LoVo (cell line): ENCODE measurements around the gene CYP26C1.
"Not testable (repeated sequence)": the region's sequence is repeated elsewhere in the genome, so short reads cannot be mapped to it uniquely, and the experiment has no call there.

Experiments used
- DNase-seq: peaks from one replicate; pipeline ENCODE4 v3.0.0-alpha.2; 2016; ENCODE audit warnings: low spot score

Gene CYP26C1

GRCh38 chr10:93077860-93078337 lies 17.3 kb downstream of the CYP26C1 start:
- no peak for DNase-seq

- DNase-seq: no peak
Measured at GRCh38 chr10:93079663-93080349, 19.2 kb downstream of the CYP26C1 start.

GRCh38 chr10:93080350-93081046 lies 19.9 kb downstream of the CYP26C1 start:
- DNase-seq: peak; percentile 54

- DNase-seq: no peak
Measured at GRCh38 chr10:93081318-93081717, 20.7 kb downstream of the CYP26C1 start.

- no peak for DNase-seq
Measured at GRCh38 chr10:93081834-93082233, 21.2 kb downstream of the CYP26C1 start.

- no peak for DNase-seq
Measured at GRCh38 chr10:93083743-93084539, 23.3 kb downstream of the CYP26C1 start.

GRCh38 chr10:93085272-93085859 lies 24.8 kb downstream of the CYP26C1 start:
- DNase-seq: no peak

- no peak for DNase-seq
Measured at GRCh38 chr10:93086289-93086688, 25.7 kb downstream of the CYP26C1 start.

- DNase-seq: no peak
Measured at GRCh38 chr10:93087846-93088245, 27.2 kb downstream of the CYP26C1 start.

GRCh38 chr10:93088466-93088865 lies 27.9 kb downstream of the CYP26C1 start:
- no peak for DNase-seq

- DNase-seq: no peak
Measured at GRCh38 chr10:93090619-93091018, 30.0 kb downstream of the CYP26C1 start.

GRCh38 chr10:93091960-93092359 lies 31.4 kb downstream of the CYP26C1 start:
- DNase-seq: no peak

- DNase-seq: no peak
Measured at GRCh38 chr10:93095225-93095624, 34.6 kb downstream of the CYP26C1 start.

- DNase-seq: no peak
Measured at GRCh38 chr10:93096901-93097300, 36.3 kb downstream of the CYP26C1 start.

- no peak for DNase-seq
Measured at GRCh38 chr10:93097386-93097785, 36.8 kb downstream of the CYP26C1 start.

- no peak for DNase-seq
Measured at GRCh38 chr10:93098816-93099215, 38.2 kb downstream of the CYP26C1 start.

- DNase-seq: no peak
Measured at GRCh38 chr10:93099670-93100069, 39.1 kb downstream of the CYP26C1 start.

- not testable (repeated sequence) for DNase-seq
Measured at GRCh38 chr10:93101148-93101547, 40.5 kb downstream of the CYP26C1 start.

- DNase-seq: no peak
Measured at GRCh38 chr10:93103953-93104352, 43.4 kb downstream of the CYP26C1 start.

- no peak for DNase-seq
Measured at GRCh38 chr10:93106631-93107072, 46.1 kb downstream of the CYP26C1 start.

GRCh38 chr10:93110472-93111146 lies 50.0 kb downstream of the CYP26C1 start:
- no peak for DNase-seq

GRCh38 chr10:93113042-93113441 lies 52.4 kb downstream of the CYP26C1 start:
- no peak for DNase-seq
